K562 (cell line): ENCODE measurements around the gene PRUNE1. TPM values are rescaled to one million over a fixed set of nuclear protein-coding genes. Genes with fewer than 3 reads are reported as not detected.

Experiments used
- AFF1 ChIP-seq, 2 experiments: fragments of 450-650 bp; IDR thresholded peaks; 2 replicates each; pipeline ENCODE4 v1.6.1; 2018; ENCODE audit warnings: mild to moderate bottlenecking in 2 of 2, low read depth in 1 of 2; ENCODE audit not compliant: partially characterized antibody in 2 of 2
- DACH1 ChIP-seq: fragments of 450-650 bp; IDR thresholded peaks from 2 replicates; pipeline ENCODE4 v1.6.1; 2018; ENCODE audit not compliant: partially characterized antibody
- ETV1 ChIP-seq: fragments of 450-650 bp; conservative IDR thresholded peaks from 2 replicates; pipeline ENCODE4 v1.6.1; 2016; ENCODE audit warnings: missing genetic modification characterization, control low read depth, low read depth, missing compliant biosample characterization
- MCM3 ChIP-seq: fragments of 450-650 bp; IDR thresholded peaks from 2 replicates; pipeline ENCODE4 v1.6.1; 2016
- SAP30 ChIP-seq: fragments of 200-600 bp; sonication (generic); IDR thresholded peaks from 2 replicates; pipeline ENCODE4 v1.6.1; 2012; ENCODE audit warnings: borderline replicate concordance, low read depth, mild to moderate bottlenecking, moderate library complexity, low read length, control low read depth, inconsistent platforms; ENCODE audit not compliant: insufficient read depth, poor library complexity, severe bottlenecking
- ZNF143 ChIP-seq: sonication (generic); formaldehyde crosslinking; IDR thresholded peaks from 2 replicates; pipeline ENCODE4 v1.9.0; 2022; ENCODE audit warnings: mild to moderate bottlenecking, missing genetic modification reagents
- polyA plus RNA-seq, 8 experiments: library from polyadenylated mRNA; depleted of rRNA in 4 of 8; stranded (reverse) in 5 of 8; unstranded in 3 of 8; fragments of >200 nt; fragmentation: Nextera tagmentation in 2 of 8; fragmentation: Illumina TruSeq in 1 of 8; extraction: Ambion mirVana in 2 of 8; extraction: Trizol in 1 of 8; gene quantifications; 2 replicates each; pipeline versions ENCODE4 v1.2.1 to v1.2.3, GENCODE V29; 2011 to 2014; ENCODE audit warnings: inconsistent platforms in 1 of 8, missing spikeins in 1 of 8
- total RNA-seq, 7 experiments: library from RNA; depleted of rRNA in 6 of 7; stranded (reverse); fragments of >200 nt in 6 of 7; fragmentation: Illumina TruSeq in 2 of 7; extraction: Trizol in 2 of 7; gene quantifications; 2 replicates each; pipeline versions ENCODE4 v1.2.1 to v1.2.3, GENCODE V29; 2011 to 2021; ENCODE audit warnings: low replicate concordance in 1 of 7
- TF ChIP-seq, protein P1 (sequence below): fragments of 450-650 bp; IDR thresholded peaks from 2 replicates; pipeline ENCODE4 v1.6.1; 2016; ENCODE audit warnings: mild to moderate bottlenecking, moderate library complexity
- TF ChIP-seq, protein P2 (sequence below): sonication (generic); IDR thresholded peaks from 2 replicates; pipeline ENCODE4 v1.6.1; 2016

PRUNE1 gene
- total and polyA plus RNA-seq, 9 of the 15 experiments (the other 6 are each of a cell fraction or from before 2014, with no cell fraction given): 16.7 to 48.3 (median 26.2) TPM

GRCh38 chr1:150976879-150977694 lies 31.2 kb upstream of the PRUNE1 start (continued):
- TF ChIP-seq, protein P1, sequence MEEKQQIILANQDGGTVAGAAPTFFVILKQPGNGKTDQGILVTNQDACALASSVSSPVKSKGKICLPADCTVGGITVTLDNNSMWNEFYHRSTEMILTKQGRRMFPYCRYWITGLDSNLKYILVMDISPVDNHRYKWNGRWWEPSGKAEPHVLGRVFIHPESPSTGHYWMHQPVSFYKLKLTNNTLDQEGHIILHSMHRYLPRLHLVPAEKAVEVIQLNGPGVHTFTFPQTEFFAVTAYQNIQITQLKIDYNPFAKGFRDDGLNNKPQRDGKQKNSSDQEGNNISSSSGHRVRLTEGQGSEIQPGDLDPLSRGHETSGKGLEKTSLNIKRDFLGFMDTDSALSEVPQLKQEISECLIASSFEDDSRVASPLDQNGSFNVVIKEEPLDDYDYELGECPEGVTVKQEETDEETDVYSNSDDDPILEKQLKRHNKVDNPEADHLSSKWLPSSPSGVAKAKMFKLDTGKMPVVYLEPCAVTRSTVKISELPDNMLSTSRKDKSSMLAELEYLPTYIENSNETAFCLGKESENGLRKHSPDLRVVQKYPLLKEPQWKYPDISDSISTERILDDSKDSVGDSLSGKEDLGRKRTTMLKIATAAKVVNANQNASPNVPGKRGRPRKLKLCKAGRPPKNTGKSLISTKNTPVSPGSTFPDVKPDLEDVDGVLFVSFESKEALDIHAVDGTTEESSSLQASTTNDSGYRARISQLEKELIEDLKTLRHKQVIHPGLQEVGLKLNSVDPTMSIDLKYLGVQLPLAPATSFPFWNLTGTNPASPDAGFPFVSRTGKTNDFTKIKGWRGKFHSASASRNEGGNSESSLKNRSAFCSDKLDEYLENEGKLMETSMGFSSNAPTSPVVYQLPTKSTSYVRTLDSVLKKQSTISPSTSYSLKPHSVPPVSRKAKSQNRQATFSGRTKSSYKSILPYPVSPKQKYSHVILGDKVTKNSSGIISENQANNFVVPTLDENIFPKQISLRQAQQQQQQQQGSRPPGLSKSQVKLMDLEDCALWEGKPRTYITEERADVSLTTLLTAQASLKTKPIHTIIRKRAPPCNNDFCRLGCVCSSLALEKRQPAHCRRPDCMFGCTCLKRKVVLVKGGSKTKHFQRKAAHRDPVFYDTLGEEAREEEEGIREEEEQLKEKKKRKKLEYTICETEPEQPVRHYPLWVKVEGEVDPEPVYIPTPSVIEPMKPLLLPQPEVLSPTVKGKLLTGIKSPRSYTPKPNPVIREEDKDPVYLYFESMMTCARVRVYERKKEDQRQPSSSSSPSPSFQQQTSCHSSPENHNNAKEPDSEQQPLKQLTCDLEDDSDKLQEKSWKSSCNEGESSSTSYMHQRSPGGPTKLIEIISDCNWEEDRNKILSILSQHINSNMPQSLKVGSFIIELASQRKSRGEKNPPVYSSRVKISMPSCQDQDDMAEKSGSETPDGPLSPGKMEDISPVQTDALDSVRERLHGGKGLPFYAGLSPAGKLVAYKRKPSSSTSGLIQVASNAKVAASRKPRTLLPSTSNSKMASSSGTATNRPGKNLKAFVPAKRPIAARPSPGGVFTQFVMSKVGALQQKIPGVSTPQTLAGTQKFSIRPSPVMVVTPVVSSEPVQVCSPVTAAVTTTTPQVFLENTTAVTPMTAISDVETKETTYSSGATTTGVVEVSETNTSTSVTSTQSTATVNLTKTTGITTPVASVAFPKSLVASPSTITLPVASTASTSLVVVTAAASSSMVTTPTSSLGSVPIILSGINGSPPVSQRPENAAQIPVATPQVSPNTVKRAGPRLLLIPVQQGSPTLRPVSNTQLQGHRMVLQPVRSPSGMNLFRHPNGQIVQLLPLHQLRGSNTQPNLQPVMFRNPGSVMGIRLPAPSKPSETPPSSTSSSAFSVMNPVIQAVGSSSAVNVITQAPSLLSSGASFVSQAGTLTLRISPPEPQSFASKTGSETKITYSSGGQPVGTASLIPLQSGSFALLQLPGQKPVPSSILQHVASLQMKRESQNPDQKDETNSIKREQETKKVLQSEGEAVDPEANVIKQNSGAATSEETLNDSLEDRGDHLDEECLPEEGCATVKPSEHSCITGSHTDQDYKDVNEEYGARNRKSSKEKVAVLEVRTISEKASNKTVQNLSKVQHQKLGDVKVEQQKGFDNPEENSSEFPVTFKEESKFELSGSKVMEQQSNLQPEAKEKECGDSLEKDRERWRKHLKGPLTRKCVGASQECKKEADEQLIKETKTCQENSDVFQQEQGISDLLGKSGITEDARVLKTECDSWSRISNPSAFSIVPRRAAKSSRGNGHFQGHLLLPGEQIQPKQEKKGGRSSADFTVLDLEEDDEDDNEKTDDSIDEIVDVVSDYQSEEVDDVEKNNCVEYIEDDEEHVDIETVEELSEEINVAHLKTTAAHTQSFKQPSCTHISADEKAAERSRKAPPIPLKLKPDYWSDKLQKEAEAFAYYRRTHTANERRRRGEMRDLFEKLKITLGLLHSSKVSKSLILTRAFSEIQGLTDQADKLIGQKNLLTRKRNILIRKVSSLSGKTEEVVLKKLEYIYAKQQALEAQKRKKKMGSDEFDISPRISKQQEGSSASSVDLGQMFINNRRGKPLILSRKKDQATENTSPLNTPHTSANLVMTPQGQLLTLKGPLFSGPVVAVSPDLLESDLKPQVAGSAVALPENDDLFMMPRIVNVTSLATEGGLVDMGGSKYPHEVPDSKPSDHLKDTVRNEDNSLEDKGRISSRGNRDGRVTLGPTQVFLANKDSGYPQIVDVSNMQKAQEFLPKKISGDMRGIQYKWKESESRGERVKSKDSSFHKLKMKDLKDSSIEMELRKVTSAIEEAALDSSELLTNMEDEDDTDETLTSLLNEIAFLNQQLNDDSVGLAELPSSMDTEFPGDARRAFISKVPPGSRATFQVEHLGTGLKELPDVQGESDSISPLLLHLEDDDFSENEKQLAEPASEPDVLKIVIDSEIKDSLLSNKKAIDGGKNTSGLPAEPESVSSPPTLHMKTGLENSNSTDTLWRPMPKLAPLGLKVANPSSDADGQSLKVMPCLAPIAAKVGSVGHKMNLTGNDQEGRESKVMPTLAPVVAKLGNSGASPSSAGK: no peak; the same call in 1 of the 2 replicates
- TF ChIP-seq AFF1 (IDR thresholded peaks at IDR 0.05; ENCODE audit: low read depth in 1 of 2, partially characterized antibody in 2 of 2) (peak; percentile 66 to 73), SAP30 (no peak), DACH1 (no peak), ETV1 (tag) (peak; percentile 77), ZNF143 (CRISPR knock-in tag) (no peak), MCM3 (no peak)
- TF ChIP-seq, protein P2, sequence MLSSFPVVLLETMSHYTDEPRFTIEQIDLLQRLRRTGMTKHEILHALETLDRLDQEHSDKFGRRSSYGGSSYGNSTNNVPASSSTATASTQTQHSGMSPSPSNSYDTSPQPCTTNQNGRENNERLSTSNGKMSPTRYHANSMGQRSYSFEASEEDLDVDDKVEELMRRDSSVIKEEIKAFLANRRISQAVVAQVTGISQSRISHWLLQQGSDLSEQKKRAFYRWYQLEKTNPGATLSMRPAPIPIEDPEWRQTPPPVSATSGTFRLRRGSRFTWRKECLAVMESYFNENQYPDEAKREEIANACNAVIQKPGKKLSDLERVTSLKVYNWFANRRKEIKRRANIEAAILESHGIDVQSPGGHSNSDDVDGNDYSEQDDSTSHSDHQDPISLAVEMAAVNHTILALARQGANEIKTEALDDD: peak; percentile 97
